Amniotic epithelial cell (primary cell): Measurements from ENCODE around the gene FGFR1OP2.
A peak's percentile ranks its signal among the peaks of the same experiment; 100 is the strongest.

Experiments used
- DNase-seq: peaks from one replicate; pipeline ENCODE4 v3.0.0-alpha.2; 2010; ENCODE audit warnings: low read depth

FGFR1OP2 gene

DNA sequence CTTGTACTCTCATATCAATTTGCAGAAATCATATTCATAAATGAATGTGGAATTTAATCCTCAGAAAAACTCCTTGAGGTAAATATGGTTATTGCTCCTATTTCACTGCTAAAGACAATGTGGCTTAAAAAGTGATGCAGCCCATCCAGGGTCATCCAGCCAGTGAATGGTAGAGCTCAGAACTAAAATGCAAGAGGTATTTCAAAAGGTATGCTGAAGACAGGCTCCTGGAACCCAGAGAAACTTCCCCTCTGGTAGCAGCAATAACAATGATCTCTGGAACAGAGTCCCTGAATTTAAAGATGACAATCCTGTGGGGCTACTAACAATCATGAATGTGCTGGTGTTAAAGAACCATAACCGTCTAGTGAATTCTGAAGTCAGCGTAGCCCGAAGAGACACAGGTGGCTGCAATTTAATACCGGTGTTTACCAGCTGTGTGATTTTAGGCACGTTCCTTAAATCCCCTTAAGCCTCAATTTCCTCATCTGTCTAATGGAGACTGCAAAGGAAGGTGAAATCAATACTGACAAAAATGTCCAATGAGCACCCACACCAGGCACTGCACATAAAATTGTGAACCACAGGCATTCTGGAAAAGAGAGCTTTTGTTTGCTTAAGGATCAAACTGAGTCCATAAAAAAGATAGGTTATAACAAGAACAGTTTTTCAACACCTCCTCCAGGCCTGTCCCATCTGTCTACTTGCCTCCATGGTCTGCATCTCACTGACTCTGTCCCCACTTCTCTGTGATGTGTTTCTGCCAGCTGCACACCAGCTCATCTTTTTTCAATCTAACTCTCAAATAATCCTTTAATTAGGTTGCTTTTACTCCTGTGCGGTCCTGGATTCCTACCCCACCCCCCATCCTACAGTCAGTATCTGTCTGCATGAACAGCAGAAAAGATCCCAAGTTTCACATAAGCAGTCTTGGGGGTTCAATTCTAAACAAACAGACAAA lies 65.4 kb downstream of the FGFR1OP2 start:
- DNase-seq = no peak

DNA sequence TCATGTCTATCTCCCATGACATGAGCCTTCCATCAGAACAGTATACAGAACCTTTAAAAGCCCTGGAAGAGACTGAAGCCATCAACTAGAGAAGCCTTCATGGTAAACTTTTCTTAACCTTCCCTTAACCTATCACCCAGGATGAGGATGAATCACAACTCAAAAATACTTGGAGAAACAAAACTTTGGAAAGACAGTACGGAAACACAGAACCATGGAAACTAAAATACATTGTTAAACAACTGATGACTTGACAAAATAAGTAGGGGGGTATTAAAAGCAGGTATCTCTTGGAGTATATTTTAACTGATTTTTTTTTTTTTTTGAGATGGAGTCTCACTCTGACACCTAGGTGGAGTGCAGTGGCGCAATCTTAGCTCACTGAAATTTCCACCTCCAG lies 67.2 kb downstream of the FGFR1OP2 start:
- DNase-seq = no peak

DNA sequence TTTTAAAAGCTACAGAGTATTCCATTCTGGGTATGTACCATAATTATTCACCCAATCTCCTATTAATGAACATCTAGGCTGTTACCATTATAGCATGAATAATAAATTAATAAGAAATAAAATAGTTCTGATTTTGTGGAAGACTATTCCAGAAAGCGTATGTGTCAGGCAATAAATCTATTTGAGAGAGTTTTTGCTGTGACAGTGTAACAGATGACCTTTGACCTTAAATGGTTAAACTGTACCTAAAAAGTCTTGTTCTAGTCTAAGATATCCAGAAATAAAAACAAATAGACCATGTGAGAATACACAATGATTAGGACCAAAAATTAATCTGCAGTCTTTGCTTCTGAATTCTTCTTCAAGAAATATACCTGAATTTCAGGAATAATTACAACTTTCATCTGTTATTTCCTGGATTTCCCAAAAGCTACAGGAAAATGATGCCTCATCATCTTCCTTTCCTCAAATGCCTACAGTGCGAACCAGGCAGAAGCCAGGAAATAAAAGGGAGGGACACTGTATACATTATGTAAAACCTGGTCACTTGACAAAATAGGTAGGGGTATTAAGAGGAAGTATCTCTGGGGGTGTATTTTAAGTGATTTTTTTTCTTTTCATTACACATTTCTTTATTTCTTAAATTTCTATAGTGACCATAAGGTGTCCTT lies 68.7 kb downstream of the FGFR1OP2 start:
- DNase-seq = no peak

DNA sequence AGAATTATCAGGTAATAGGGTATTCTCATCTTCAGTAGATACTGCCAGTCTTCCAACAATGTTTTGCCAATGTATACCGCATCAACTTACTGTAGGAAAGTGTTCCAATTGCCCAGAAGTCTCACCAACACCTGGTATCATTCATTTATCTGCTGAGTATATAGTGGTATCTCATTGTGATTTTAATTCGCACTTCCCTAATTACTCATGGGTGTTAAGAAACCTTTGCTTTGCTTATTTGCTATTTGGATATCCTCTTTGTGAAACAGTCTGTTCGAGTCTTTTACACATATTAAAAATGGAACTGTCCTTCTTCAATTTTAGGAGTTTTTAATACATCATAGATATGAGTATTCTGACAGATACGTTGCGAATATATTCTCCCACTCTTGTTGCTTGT lies 69.8 kb downstream of the FGFR1OP2 start:
- DNase-seq = no peak

DNA sequence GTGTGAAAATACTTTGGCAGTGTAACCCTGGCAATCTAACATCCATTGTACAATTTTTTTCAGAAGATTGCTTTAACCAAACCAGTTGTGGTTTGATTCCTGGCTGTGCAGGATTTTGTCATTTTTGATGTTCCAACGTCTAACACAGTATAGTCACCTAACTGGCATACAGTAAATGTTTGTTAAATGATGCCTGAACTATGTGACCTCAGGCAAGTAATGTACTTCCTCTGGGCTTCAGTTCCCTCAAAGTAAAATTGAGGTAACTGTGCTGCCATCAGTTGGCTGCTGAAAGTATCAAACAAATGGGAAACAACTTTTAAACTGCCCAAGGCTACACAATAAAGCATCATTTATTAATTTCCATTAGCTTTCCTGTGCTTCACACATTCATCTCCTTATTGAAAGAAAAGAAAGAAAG lies 71.6 kb downstream of the FGFR1OP2 start:
- no peak for DNase-seq

DNA sequence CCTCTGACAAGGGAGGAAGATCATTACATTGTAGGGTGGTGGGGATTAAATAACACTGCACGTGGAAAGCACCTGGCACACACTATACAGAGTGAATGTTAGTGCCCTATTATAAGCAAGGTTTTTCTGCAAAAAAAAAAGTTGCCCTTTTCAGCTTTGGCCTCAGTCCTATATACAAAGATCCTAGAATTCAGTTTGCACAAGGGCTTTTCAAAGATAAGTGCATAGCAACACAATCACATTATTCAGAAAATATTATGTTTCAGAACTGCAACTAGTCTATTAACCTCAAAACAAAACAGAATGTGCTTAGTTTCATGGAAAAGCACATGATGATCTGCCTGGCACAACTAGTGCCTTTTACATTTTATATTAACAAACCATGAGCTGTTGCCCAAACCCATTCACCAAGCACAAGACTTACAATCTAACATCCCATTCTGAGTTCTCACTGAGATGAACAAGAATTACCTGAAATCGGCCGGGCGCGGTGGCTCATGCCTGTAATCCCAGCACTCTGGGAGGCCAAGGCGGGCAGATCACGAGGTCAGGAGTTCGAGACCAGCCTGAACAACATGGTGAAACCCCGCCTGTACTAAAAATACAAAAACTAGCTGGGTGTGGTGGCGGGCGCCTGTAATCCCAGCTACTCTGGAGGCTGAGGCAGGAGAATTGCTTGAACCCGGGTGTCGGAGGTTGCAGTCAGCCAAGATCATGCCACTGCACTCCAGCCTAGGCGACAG lies 74.1 kb downstream of the FGFR1OP2 start:
- no peak for DNase-seq

DNA sequence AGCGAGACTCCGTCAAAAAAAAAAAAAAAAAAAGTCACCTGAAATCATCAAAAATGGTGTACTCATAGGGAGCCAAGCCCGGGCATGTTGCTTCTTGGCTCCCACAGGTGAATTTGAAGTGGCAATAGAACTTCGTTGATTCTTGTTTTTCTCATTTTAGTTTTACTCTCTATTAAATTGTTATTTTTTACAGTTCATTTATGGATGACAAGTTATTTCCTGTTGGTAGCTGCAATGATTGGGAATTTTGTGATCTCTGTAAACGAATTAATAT lies 74.6 kb downstream of the FGFR1OP2 start:
- no peak for DNase-seq

DNA sequence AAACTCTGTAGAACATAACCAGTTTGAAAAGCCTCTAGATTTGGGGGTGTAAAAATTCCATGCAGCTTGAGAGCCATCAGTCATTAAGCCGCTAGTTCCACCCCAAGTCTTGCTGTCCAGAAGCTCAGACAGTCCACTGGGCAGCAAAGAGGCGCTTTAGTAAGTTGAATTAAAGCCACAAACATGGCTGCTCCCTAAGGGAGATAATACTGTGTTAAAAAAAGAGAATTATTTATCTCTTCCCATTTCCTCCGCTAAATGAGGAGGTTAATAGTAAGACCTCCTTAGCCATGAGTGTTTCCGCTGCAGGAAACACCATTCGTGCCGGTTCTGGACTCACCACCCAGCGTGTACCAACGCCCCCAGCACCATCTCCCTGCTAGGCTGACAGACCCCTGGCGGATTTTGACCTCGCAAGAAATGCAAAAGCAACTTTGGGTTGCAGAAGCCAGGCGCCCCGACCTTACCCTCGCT lies 75.4 kb downstream of the FGFR1OP2 start:
- peak; percentile 41 for DNase-seq

DNA sequence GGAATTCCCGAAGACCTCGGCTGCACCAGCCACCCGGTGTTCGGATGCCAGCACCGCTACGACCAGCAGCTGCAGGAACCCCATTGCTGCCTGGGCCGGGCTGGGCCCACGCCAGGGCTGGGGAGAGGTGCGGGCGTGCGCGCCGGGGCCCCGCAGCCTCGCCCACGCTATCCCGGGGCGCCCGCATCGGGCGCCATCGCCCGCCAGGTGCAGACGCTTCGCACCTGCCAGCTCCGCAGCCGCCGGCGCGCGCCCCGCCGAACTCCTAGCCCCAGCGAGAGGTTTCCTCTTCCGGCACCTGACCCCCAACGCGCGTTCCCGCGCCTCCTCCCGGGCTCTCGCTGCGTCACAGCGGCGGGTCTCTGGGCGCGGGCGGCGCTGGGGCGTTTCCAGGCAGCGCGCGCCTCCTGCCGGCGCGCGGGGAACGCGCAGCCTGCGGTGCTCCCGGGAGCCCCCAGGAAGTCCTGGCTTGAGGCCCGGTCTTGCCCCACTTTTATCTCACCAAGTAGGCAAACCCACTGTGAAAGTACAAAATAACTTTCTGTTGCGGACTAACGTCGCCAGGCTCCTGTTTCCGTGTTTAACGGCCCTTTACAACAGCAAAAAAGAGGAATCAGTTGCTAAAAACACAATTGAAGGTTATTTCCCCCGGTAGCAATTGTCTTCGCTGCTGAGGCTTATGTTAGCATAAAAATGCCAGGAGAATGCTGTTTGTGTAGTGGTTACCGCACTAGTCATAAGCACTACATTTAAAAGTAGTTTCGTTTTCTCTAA lies 76.0 kb downstream of the FGFR1OP2 start, which contains the start of gene TM7SF3:
Gene TM7SF3, minus strand, starts transcription at position 300 of the 774 bp plus-strand sequence. Its CDS starts 216 bp downstream, at position 84.
- peak; percentile 90 for DNase-seq

DNA sequence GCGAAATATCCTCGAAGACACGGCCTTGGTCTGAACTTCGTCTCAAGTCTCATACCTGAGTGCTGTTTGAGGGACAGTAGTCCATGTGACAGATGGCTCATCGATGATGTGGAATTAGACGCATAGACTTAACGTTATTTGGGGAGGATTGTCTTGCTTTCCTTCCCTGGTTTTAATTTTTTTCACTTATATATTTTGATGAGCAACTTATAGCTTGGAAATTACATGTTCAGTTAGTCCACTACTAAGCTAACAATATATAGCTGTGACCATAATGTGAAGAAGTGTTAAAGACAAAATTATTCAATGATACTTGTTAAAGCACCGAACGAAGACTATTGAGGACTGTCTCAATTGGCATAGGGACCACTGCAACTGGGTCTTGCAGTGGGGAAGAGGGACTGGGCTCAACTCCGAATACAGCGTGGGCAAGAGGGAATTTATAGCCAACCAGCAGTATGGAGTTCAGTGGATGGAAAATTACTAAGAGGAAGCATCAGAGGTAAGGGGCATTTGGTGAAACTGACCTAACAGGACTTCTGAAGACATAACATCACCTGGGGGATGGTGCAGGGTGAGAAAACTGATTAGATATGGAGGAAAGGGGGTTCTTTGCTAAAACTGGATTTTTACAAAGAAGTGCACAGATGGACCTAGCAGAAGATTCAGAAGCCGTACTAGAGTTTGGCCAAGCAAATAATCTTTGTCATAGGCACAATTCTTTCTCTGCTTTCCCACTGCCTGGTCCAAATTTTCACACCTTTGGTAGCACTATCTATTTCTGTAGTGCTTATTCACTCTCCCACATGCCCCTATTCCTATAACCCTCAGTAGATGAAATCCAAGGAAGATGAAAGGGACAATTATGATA lies 76.8 kb downstream of the FGFR1OP2 start:
- no peak for DNase-seq

DNA sequence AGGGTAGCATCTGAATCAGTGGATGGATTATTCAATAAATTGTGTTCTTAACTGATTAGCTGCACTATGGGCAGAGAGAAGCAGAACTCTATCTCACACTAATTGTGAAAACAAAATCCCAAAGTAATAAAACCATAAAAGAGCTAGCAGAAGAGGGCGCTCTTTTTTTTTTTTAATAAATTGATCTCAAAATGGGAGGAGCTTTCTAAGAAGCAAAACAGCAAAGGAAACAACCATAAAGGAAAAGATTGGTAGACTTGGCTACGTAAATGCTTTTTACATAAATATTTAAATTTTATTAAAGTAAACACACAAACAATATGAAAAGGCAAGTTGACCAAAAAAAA lies 77.4 kb downstream of the FGFR1OP2 start:
- peak; percentile 45 for DNase-seq
